ENCODE results near the gene KCTD12. TPM values are rescaled to one million over a fixed set of nuclear protein-coding genes. Genes with fewer than 3 reads are reported as not detected.

Gene KCTD12
- total RNA-seq, 1 experiment from 2014 or later = 1.9 TPM

- H3K9me2 ChIP-seq (ENCODE audit: insufficient read depth) = no peaks in the 10 kb centered on the region
- intact Hi-C loops (cut with micrococcal nuclease) = no loop called here
- no peak overlapping the region for H3K27ac ChIP-seq (ENCODE audit: low read depth, low read length)
- CTCF ChIA-PET = no interaction called here
- H3K4me1 ChIP-seq (ENCODE audit: control insufficient read depth in 1 of 2, insufficient read depth in 2 of 2, low read length in 2 of 2) = no peaks in the 10 kb centered on the region
- H3K79me2 ChIP-seq (ENCODE audit: insufficient read depth, low read length) = no peaks in the 10 kb centered on the region
- DNase-seq (ENCODE audit: low read depth, low spot score) (no peak), ATAC-seq (no peak)
- no TSS peak for BruUV-seq (replicated peaks)
- H3K27me3 ChIP-seq (ENCODE audit: insufficient read depth, low read length) = no peaks in the 10 kb centered on the region
- POLR2A ChIA-PET = no interaction called here
- TF ChIP-seq ZNF274 (IDR thresholded peaks at IDR 0.05; ENCODE audit: low read depth, low read length) = no peak
- TF ChIP-seq TCF7L2 (IDR thresholded peaks at IDR 0.05; ENCODE audit: borderline replicate concordance, extremely low read depth, insufficient read depth, insufficient read length) = no peak
- no peak for TF ChIP-seq EGR1 (IDR thresholded peaks at IDR 0.05; ENCODE audit: low read depth)
- no peak for TF ChIP-seq REST (IDR thresholded peaks at IDR 0.05; ENCODE audit: low read depth)
- no peak for TF ChIP-seq ZBTB33 (IDR thresholded peaks at IDR 0.05; ENCODE audit: extremely low read depth, insufficient replicate concordance, low read length)
- TF ChIP-seq RAD21 (IDR thresholded peaks at IDR 0.05; ENCODE audit: low read depth) = no peak
- H3K4me3 ChIP-seq (replicated peaks in 1 of 2; ENCODE audit: low read depth in 1 of 2, low read length in 2 of 2) = no peak overlapping the region
- H3K36me3 ChIP-seq (ENCODE audit: control insufficient read depth in 1 of 2, insufficient read depth in 2 of 2, low read length in 2 of 2) = no peaks in the 10 kb centered on the region
- H2AFZ ChIP-seq (ENCODE audit: low read depth, low read length, poor library complexity, severe bottlenecking) = no peak overlapping the region
- RAD21 ChIA-PET (ENCODE audit: low non-redundant PET in 1 of 2, low total read pairs in 2 of 2, uncharacterized antibody in 2 of 2, unreplicated experiment in 2 of 2) = no interaction called here
- no peak overlapping the region for H3K4me2 ChIP-seq (ENCODE audit: low read length)
- no peaks in the 10 kb centered on the region for H4K20me1 ChIP-seq (ENCODE audit: insufficient read depth)
- H3K9me3 ChIP-seq (ENCODE audit: control insufficient read depth in 1 of 2, insufficient read depth in 1 of 2, low read depth in 1 of 2, low read length in 2 of 2) = no peaks in the 10 kb centered on the region; a peak in 1 of 4 replicates
- no peak overlapping the region for H3K9ac ChIP-seq (ENCODE audit: low read length)
Observed at GRCh38 chr13:76928456-76928855, 42.3 kb upstream of the KCTD12 start.
